Measurements from ENCODE around the gene ZC3H4.
"Not testable (repeated sequence)": the region's sequence is repeated elsewhere in the genome, so short reads cannot be mapped to it uniquely, and the experiment has no call there.

The ZC3H4 gene

DNA sequence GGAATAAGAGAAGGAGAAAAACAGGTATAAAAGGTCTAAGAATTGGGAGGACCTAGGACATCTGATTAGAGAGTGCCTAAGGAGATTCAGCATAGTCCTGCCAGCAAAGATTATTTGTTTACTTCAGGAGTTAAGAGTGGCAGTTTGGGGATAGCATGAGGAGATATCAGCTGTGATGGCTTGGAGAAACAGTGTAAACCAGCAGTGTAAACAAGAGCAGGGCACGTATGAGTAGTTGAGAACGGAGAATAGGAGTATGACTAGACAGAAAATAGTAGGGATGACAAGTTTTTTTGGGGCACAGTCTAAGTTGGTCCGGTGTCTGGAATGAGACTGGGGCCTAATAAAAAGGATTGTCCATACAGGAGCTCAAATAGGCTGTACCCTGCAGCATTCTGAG lies 63.0 kb downstream of the ZC3H4 start:
- not testable (repeated sequence) for DNase-seq (ENCODE audit: low read depth in 2 of 3, low spot score in 1 of 3)

- DNase-seq (ENCODE audit: low read depth in 2 of 3, low spot score in 1 of 3) = no peak
These were observed 64.3 kb downstream of the ZC3H4 start for GRCh38 chr19:47049307-47049700.

DNA sequence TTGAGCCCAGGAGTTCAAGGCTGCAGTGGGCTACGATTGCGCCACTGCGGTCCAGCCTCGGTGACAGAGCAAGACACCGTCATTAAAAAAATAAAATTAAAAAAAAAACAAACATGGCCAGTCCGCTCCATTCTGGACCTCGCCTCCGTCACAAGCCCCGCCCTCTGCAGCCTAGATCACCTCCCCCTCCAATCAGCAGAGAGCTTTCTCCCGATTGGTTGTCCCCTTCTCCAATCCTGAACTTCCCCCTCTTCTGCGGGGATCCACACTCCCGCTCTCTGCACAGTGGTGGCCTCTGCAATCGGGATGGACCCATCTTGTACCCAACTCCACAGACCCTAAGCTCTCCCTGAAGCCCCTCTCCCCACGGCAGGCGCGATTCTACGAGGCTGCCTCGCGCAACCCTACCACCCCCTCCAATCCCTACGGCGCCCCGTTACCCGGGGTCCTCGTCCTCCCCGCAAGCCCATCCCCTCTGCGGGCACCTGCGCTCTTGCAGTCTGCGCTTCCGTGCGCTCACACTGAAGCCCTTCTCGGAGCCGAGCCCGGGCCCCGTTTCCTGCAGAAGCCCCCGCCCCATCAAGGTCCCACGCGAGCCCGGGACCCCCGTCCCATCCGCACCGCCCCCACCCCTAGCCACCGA lies 65.7 kb downstream of the ZC3H4 start:
- peak; percentile 67 to 75 (median 67) for DNase-seq (ENCODE audit: low read depth in 2 of 3, low spot score in 1 of 3)

DNA sequence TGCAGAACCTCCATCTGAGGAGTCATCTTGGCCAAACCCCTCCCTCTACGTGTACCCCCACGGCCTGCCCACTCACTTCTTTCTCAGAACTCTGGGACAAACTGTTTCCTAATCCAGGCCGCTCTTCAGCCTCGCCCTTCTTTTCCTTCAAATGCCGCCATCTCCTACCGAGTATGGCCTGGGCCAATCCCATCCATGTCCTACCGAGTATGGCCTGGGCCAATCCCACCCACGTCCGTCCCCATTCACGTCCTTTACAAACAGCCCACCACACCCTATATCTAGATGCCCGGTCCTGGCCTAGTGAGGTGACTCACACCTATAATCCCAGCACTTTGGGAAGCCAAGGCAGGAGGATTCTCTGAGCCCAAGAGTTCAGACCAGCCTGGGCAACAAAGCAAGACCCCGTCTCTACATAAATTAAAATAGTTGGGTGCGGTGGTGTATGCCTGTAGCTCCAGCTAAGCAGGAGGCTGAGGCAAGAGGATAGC lies 66.3 kb downstream of the ZC3H4 start:
- no peak for DNase-seq (ENCODE audit: low read depth in 2 of 3, low spot score in 1 of 3)

- no peak for DNase-seq (ENCODE audit: low read depth in 2 of 3, low spot score in 1 of 3)
These were observed 67.6 kb downstream of the ZC3H4 start for GRCh38 chr19:47045867-47046470.

DNA sequence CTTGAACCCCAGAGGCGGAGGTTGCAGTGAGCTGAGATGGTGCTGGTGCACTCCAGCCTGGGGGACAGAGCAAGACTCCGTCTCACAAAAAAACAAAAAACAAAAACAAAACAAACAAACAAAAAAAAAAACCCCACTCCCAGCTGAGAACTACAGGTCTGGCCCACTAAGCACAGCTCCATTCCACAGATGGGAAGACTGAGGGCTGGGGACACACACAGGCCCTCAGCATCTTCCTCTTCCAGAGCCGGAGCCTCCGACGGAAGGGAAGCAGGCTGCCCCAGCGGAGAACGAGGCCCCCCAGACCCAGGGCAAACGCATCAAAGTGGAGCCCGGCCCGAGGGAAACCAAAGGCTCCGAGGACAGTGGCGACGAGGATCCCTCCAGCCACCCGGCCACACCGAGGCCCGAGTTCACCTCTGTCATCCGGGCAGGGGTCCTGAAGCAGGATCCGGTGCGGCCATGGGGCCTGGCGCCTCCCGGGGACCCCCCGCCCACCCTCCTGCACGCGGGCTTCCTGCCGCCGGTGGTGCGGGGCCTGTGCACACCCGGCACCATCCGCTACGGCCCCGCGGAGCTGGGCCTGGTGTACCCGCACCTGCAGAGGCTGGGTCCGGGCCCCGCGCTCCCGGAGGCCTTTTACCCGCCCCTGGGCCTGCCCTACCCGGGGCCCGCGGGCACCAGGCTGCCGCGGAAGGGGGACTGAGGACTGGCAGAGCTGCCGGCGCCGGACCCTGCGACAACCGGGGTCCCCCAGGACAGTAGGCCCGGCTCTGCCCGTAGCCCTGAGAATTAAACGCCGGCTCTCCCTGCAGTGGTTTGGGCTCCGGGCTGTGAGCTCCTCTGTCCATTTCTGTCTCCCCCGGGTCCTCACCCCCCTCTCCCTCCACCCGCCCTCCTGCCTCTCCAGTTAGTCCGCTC lies 68.4 kb downstream of the ZC3H4 start:
- no peak for DNase-seq (ENCODE audit: low read depth in 2 of 3, low spot score in 1 of 3)

DNA sequence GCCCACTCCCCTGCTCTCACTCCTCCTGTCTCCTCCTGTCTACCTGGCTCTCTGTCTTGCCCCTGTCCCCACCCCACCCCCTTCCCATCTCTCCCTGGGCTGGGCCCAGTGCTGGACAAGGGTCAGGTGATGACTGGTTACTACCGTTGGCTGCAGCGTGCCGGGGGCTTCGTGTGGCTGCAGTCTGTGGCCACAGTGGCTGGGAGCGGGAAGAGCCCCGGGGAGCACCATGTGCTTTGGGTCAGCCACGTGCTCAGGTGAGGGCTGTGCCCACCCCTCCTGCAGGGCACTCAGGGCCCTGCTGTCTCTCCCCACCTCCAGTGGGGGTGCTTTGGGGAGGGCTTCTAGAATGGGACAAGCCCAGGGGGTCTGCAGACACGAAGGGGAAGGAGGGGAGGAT lies 72.7 kb downstream of the ZC3H4 start:
- DNase-seq (ENCODE audit: low read depth in 2 of 3, low spot score in 1 of 3) = no peak

DNA sequence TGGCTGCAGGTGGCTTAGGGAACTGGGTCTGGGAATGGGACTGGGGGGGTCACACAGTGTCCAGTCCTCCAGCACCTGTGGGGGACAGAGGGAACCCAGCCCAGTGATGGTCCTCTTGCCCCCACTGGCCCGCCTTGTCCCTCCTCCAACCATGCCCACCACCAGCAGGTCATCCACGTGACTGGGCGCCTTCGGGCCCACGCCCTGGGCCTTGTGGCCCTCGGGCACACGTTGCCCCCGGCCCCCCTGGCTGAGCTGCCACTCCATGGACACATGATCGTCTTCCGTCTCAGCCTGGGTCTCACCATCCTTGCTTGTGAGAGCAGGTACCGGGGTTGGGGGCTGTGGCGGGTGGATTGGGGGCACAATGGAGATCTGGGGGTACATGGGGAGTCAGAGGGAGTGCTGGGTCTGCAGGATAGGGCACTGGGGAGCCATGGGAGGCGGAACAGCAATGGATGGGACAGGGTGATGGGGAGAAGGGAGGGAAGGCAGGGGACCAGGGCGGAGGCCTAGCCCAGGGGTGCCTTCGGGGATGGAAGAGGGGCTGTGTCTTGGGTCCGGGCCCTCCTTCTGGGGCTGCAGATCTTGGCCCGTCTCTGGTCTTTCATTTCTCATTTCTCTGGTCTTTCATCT lies 74.2 kb downstream of the ZC3H4 start:
- no peak for DNase-seq (ENCODE audit: low read depth in 2 of 3, low spot score in 1 of 3)

DNA sequence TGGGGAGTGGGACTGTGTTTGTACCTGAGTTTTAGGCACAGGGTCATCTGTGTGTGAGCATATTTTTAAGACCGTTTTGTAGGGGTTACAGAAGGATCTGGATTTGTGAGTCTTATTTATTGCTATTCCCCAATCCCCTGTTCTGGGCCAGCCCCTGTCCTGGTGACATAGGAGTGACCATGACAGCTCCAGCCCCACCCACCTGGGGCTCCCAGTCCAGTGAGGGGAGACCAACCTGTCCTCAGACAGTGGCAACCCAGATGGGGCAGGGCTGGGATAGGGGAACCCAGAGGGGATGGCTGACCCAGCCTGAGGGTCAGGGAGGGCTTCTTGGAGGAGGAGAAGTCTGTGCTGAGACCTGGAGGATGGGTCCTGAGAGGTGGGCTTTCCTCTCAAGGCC lies 75.8 kb downstream of the ZC3H4 start:
- no peak for DNase-seq (ENCODE audit: low read depth in 2 of 3, low spot score in 1 of 3)

DNA sequence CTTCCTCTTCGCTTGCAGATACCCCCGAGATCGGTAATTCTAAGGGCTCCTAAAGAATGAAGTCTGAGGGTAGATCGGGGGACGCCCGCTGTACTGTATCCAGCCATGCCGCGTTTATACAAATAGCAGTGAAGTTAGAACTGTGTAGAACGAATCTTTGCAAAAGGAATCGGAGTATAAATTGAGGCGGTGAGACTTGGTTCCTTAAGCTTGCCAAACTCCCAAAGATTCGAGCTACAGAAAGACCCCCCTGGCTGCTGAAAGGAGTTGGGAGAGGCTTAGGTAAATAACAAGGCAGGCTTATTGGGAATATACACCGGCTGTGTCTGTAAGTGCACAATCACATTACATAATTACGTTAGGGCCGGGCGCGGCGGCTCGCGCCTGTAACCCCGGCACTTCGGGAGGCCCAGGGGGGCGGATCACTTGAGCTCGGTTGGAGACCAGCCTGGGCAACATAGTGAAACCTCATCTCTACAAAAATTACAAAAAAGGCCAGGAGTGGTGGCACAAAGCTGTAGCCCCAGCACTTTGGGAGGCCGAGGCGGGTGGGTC lies 77.4 kb downstream of the ZC3H4 start:
- DNase-seq (ENCODE audit: low read depth in 2 of 3, low spot score in 1 of 3) = no peak

DNA sequence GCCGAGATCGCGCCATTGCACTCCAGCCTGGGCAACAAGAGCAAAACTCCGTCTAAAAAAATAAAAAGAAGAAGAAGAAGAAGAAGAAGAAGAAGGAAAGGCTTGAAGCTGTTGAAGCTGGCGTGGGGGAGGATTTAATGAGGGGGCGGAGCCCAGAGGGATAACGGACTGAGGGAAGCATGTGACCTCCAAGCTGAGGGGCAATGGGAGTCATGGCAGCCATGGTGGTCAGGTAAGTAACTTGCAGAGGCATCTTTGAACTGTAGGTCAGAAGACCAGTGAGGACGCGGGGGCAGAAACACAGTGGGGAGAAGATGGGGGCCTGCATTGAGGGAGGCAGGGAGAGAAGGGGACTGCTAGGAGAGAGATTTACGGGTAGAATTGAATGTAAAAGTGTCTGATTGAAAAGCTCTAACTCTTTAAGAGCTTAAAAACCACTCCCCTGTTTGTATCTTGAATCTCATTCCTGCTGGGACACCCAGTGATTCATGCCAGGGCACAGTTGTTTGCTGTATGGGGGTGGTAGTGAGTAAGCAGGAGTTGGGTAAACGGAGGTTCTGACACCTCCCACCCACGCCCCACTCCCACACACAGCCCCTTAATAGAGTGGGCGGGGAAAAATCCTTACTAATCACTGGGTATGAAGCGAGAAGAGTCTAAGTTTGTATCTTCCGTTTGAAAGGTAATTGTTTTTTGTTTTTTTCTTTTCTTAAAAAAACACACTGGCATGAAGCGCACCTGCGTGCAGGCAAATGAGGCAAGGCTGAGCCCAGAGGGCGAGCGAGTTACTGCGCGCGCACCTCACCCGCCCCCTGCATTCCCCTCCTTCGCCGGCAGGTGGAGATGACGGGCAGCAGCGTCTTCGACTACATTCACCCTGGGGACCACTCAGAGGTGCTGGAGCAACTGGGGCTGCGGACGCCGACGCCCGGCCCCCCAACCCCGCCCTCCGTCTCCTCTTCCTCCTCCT lies 78.2 kb downstream of the ZC3H4 start:
- DNase-seq (ENCODE audit: low read depth in 2 of 3, low spot score in 1 of 3) = peak; percentile 88 to 100 (median 91)

DNA sequence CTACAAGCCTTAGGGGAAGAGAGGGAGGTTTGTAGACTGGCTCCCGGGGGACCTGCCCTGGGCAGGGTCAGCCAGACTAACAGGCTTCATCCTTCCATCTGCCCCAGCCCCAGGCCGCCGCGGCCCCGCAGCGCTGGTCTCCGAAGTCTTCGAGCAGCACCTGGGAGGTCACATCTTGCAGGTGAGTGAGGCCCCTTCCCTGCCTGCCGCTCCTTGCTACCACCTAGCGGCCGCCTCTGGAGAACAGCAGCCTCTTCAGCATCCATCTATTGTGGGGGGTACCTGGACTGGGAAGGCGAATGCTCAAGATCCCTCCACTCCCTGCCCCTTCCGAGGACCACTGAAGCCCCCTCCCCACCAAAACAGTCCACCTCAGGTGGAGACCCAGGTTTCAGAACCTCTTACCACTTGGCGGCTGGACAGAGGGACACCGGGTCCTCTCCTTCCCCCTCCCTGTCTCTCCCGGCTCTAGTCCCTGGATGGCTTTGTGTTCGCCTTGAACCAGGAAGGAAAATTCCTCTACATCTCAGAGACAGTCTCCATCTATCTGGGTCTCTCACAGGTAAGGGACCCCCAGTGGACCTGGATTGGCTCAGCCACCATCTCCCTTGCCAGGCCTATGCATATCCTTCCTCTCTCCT lies 81.3 kb downstream of the ZC3H4 start:
- peak; percentile 31 to 40 (median 38) for DNase-seq (ENCODE audit: low read depth in 2 of 3, low spot score in 1 of 3)

GRCh38 chr19:47028195-47028601 lies 85.4 kb downstream of the ZC3H4 start:
- no peak for DNase-seq (ENCODE audit: low read depth in 2 of 3, low spot score in 1 of 3)

DNA sequence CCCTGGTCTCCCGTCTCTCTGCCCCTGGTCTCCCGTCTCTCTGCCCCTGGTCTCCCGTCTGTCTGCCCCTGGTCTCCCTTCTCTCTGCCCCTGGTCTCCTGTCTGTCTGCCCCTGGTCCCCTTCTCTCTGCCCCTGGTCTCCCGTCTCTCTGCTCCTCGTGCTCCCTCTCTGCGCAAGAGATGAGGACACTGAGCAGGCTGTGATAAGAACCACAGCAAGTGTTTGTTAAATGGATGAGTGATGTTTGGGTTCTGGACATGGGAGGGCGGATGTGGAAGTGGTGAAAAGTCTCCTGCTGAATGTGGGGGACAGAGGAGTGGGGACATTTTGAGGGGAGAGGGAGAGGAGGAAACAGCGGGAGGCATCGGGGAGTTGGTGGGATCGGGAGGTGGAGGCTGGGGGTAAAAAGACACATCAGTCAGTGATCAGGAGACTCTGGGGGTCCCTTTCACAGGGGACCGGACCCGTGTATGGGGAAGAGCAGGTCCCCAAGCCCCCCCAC lies 85.9 kb downstream of the ZC3H4 start:
- DNase-seq (ENCODE audit: low read depth in 2 of 3, low spot score in 1 of 3) = no peak

DNA sequence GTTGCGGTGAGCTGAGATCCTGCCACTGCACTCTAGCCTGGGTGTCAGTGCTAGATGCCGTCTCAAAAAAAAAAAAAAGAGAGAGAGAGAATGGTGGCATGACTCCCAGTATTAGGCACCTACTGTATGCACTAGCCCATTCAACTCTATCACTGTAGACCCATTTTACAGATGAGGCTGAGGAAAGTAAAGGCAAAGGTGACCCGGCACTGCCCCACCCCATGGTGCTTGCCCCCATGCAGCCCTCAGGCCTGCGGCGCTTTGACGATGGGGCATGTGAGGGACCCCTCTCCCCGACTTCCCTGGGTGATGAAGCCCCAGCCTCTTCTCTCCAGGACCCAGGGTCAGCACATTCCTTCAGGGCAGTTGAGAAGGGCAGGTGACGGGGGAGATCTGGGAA lies 86.7 kb downstream of the ZC3H4 start:
- no peak for DNase-seq (ENCODE audit: low read depth in 2 of 3, low spot score in 1 of 3)

DNA sequence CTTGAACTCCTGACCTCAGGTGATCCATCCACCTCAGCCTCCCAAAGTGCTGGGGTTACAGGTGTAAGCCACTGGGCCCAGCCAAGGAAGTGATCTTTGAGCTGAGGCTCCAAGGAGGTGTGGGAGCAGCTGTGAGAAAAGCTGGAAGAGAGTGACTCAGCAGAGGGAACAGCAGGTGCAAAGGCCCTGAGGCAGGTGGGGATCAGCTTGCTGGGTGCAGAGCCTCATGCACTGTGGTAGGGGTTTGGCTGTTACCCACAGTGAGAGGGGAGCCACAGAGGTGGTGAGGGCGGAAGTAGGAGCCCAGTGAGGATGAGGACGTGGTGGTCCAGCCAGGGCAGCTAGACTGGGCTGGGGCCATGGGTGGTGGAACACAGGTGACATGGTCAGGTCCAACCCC lies 87.4 kb downstream of the ZC3H4 start:
- no peak for DNase-seq (ENCODE audit: low read depth in 2 of 3, low spot score in 1 of 3)

- DNase-seq (ENCODE audit: low read depth in 2 of 3, low spot score in 1 of 3) = no peak
These were observed 89.1 kb downstream of the ZC3H4 start for GRCh38 chr19:47024502-47024901.

DNA sequence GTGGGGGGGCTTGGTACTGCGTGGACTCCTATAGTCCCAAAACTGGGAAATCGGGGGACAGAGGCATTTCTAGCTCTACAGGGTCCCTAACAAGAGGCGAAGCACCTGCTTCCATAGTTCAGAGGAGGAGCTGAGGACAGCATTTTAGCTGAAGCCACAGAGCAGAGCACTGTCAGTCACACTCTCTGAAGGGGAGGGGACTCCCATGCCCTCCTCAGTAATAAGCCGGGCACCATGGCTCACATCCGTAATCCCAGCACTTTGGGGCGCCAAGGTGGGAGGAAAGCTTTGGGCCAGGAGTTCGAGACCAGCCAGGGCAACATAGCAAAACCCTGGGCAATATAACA lies 90.2 kb downstream of the ZC3H4 start:
- DNase-seq (ENCODE audit: low read depth in 2 of 3, low spot score in 1 of 3) = no peak
